WTC11 (cell line): ENCODE data around the gene MAST4. TPM values are rescaled to one million over a fixed set of nuclear protein-coding genes. Genes with fewer than 3 reads are reported as not detected.

Source experiments
- ATAC-seq: fragments of 200-7000 bp; cut with Tn5 transposase; 2 replicates; pipeline ENCODE4 v1.10.0; 2021; ENCODE audit warnings: mild to moderate bottlenecking, moderate library complexity
- CTCF ChIA-PET: fragments of 300-600 bp; sonication (Branson Sonifier 250); formaldehyde crosslinking; loops from one replicate; lab custom pipeline; 2021; ENCODE audit warnings: antibody characterized with exemption; lab: Charles Lee
- POLR2A ChIA-PET: fragments of 350-600 bp; sonication (Branson Sonifier 250); formaldehyde crosslinking; loops from one replicate; lab custom pipeline; 2021; ENCODE audit warnings: antibody characterized with exemption; lab: Charles Lee
- DNase-seq: peaks from one replicate; pipeline ENCODE4 v3.0.0; 2021; ENCODE audit warnings: low spot score
- H3K27ac Mint-ChIP-seq: 2 replicates; pipeline ENCODE4 v1.8.0; 2021; ENCODE audit warnings: mixed read lengths
- H3K27me3 Mint-ChIP-seq: 2 replicates; pipeline ENCODE4 v1.8.0; 2021; ENCODE audit warnings: low read depth, mild to moderate bottlenecking, moderate library complexity, mixed read lengths
- H3K36me3 Mint-ChIP-seq: 2 replicates; pipeline ENCODE4 v1.8.0; 2021; ENCODE audit warnings: mixed read lengths
- H3K4me1 Mint-ChIP-seq: 2 replicates; pipeline ENCODE4 v1.8.0; 2022; ENCODE audit warnings: mixed read lengths
- H3K4me3 Mint-ChIP-seq: 2 replicates; pipeline ENCODE4 v1.8.0; 2021; ENCODE audit warnings: mild to moderate bottlenecking, moderate library complexity, mixed read lengths
- H3K9me3 Mint-ChIP-seq: 2 replicates; pipeline ENCODE4 v1.8.0; 2021; ENCODE audit warnings: mixed read lengths
- ATF1 ChIP-seq: sonication (generic); formaldehyde crosslinking; IDR thresholded peaks from 2 replicates; pipeline ENCODE4 v1.8.1; 2023; ENCODE audit warnings: mild to moderate bottlenecking, moderate library complexity, missing genetic modification reagents
- CBFB ChIP-seq: sonication (generic); formaldehyde crosslinking; IDR thresholded peaks from 2 replicates; pipeline ENCODE4 v1.8.1; 2022; ENCODE audit warnings: mild to moderate bottlenecking, low read depth, missing genetic modification reagents
- ELF4 ChIP-seq: sonication (generic); formaldehyde crosslinking; IDR thresholded peaks from 2 replicates; pipeline ENCODE4 v1.8.1; 2022; ENCODE audit warnings: low read depth, mild to moderate bottlenecking, moderate library complexity, missing genetic modification reagents
- GRHL2 ChIP-seq: fragments of 250-450 bp; sonication (Bioruptor Pico); IDR thresholded peaks from 2 replicates; pipeline ENCODE4 v1.8.0; 2022; ENCODE audit warnings: mild to moderate bottlenecking, moderate library complexity; ENCODE audit not compliant: insufficient replicate concordance, severe bottlenecking
- JAZF1 ChIP-seq: fragments of 250-450 bp; sonication (Bioruptor Pico); IDR thresholded peaks from 2 replicates; pipeline ENCODE4 v1.9.0; 2021; ENCODE audit warnings: moderate library complexity, mild to moderate bottlenecking, inconsistent platforms
- OVOL2 ChIP-seq: fragments of 250-450 bp; sonication (Bioruptor Pico); IDR thresholded peaks from 2 replicates; pipeline ENCODE4 v1.9.0; 2021; ENCODE audit warnings: mild to moderate bottlenecking, borderline replicate concordance
- ZNF263 ChIP-seq: sonication (generic); formaldehyde crosslinking; IDR thresholded peaks from 2 replicates; pipeline ENCODE4 v1.8.1; 2022; ENCODE audit warnings: low read depth, mild to moderate bottlenecking, moderate library complexity, missing genetic modification reagents
- ZNF317 ChIP-seq: sonication (generic); formaldehyde crosslinking; IDR thresholded peaks from 2 replicates; pipeline ENCODE4 v1.8.1; 2023; ENCODE audit warnings: low read depth, mild to moderate bottlenecking, moderate library complexity, missing genetic modification reagents, borderline replicate concordance
- total RNA-seq: library from RNA; stranded (reverse); gene quantifications from 3 replicates; pipeline ENCODE4 v1.2.3, GENCODE V29; 2021
- TF ChIP-seq, protein P1 (sequence below): sonication (generic); formaldehyde crosslinking; IDR thresholded peaks from 2 replicates; pipeline ENCODE4 v1.8.1; 2022; ENCODE audit warnings: mild to moderate bottlenecking, missing genetic modification reagents, moderate library complexity, borderline replicate concordance
- TF ChIP-seq, protein P2 (sequence below): sonication (generic); formaldehyde crosslinking; IDR thresholded peaks from 2 replicates; pipeline ENCODE4 v1.8.0; 2022; ENCODE audit warnings: mild to moderate bottlenecking, missing genetic modification reagents
- TF ChIP-seq, protein P3 (sequence below): sonication (generic); formaldehyde crosslinking; IDR thresholded peaks from 2 replicates; pipeline ENCODE4 v1.8.1; 2022; ENCODE audit warnings: missing genetic modification reagents, borderline replicate concordance
- TF ChIP-seq, protein P4 (sequence below): sonication (generic); formaldehyde crosslinking; IDR thresholded peaks from 2 replicates; pipeline ENCODE4 v1.8.0; 2022; ENCODE audit warnings: missing genetic modification reagents
- TF ChIP-seq, protein P5 (sequence below): fragments of 250-450 bp; sonication (Bioruptor Pico); IDR thresholded peaks from 2 replicates; pipeline ENCODE4 v1.9.0; 2021; ENCODE audit warnings: moderate library complexity, mild to moderate bottlenecking, inconsistent platforms, borderline replicate concordance

MAST4 gene
- total RNA-seq, 1 experiment from 2014 or later: 8.0 TPM

DNA sequence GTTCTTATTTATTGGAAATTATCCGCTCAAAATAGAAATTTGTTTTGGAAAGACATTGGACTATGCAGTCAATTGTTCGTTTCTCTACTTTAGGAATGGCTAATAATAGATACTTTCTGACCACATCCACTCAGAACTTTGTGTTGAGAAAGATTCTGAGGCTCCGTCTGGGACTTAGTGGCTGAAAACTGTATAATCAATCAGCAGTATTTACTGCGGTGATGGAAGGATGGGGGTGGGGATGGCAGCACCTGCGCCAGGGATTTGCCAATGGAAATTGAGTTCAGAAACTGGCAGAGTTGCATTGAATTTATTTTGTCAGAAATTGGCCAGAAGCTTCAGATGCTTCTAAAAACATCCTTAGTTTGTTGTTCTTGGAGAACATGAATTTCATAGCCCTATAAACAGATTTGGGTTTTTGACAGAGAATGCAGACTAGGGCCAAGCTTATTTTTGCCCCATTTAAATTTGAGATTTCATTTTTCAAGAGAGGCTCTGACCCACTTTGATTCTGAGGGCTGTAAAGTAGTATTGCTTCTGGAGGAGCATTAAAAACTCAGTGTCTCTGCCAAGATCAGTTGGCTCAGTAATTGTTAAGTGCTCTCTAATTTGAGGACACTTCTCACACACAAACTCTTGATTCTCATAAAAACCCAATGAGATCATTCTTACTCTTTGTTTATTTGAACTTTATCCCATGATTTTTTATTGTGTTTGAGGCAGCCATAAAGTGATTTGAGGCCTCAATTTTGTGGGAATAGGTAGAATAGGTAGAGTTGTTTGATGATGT, 385.3 kb downstream of the MAST4 start:
- ATAC-seq: no peak
- CTCF ChIA-PET: interaction anchor here (1.3 kb wide), 1 partner anchor 675 kb away, joined by 3 read pairs; no protein-coding TSS in a partner anchor
- no peaks in the 10 kb centered on the region for H3K9me3 Mint-ChIP-seq
- peaks cover 34% of the 10 kb centered on the region for H3K4me1 Mint-ChIP-seq
- no peak overlapping the region for H3K27ac Mint-ChIP-seq
- no peaks in the 10 kb centered on the region for H3K36me3 Mint-ChIP-seq
- TF ChIP-seq, protein P1, sequence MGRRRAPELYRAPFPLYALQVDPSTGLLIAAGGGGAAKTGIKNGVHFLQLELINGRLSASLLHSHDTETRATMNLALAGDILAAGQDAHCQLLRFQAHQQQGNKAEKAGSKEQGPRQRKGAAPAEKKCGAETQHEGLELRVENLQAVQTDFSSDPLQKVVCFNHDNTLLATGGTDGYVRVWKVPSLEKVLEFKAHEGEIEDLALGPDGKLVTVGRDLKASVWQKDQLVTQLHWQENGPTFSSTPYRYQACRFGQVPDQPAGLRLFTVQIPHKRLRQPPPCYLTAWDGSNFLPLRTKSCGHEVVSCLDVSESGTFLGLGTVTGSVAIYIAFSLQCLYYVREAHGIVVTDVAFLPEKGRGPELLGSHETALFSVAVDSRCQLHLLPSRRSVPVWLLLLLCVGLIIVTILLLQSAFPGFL: no peak
- TF ChIP-seq JAZF1 (no peak), GRHL2 (no peak), CBFB (CRISPR knock-in tag) (no peak), ZNF317 (CRISPR knock-in tag) (no peak), ATF1 (no peak), ELF4 (CRISPR knock-in tag) (no peak)
- TF ChIP-seq, protein P2, sequence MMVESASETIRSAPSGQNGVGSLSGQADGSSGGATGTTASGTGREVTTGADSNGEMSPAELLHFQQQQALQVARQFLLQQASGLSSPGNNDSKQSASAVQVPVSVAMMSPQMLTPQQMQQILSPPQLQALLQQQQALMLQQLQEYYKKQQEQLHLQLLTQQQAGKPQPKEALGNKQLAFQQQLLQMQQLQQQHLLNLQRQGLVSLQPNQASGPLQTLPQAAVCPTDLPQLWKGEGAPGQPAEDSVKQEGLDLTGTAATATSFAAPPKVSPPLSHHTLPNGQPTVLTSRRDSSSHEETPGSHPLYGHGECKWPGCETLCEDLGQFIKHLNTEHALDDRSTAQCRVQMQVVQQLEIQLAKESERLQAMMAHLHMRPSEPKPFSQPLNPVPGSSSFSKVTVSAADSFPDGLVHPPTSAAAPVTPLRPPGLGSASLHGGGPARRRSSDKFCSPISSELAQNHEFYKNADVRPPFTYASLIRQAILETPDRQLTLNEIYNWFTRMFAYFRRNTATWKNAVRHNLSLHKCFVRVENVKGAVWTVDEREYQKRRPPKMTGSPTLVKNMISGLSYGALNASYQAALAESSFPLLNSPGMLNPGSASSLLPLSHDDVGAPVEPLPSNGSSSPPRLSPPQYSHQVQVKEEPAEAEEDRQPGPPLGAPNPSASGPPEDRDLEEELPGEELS (CRISPR knock-in tag): no peak
- TF ChIP-seq, protein P3, sequence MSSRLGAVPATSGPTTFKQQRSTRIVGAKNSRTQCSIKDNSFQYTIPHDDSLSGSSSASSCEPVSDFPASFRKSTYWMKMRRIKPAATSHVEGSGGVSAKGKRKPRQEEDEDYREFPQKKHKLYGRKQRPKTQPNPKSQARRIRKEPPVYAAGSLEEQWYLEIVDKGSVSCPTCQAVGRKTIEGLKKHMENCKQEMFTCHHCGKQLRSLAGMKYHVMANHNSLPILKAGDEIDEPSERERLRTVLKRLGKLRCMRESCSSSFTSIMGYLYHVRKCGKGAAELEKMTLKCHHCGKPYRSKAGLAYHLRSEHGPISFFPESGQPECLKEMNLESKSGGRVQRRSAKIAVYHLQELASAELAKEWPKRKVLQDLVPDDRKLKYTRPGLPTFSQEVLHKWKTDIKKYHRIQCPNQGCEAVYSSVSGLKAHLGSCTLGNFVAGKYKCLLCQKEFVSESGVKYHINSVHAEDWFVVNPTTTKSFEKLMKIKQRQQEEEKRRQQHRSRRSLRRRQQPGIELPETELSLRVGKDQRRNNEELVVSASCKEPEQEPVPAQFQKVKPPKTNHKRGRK: no peak
- TF ChIP-seq, protein P4, sequence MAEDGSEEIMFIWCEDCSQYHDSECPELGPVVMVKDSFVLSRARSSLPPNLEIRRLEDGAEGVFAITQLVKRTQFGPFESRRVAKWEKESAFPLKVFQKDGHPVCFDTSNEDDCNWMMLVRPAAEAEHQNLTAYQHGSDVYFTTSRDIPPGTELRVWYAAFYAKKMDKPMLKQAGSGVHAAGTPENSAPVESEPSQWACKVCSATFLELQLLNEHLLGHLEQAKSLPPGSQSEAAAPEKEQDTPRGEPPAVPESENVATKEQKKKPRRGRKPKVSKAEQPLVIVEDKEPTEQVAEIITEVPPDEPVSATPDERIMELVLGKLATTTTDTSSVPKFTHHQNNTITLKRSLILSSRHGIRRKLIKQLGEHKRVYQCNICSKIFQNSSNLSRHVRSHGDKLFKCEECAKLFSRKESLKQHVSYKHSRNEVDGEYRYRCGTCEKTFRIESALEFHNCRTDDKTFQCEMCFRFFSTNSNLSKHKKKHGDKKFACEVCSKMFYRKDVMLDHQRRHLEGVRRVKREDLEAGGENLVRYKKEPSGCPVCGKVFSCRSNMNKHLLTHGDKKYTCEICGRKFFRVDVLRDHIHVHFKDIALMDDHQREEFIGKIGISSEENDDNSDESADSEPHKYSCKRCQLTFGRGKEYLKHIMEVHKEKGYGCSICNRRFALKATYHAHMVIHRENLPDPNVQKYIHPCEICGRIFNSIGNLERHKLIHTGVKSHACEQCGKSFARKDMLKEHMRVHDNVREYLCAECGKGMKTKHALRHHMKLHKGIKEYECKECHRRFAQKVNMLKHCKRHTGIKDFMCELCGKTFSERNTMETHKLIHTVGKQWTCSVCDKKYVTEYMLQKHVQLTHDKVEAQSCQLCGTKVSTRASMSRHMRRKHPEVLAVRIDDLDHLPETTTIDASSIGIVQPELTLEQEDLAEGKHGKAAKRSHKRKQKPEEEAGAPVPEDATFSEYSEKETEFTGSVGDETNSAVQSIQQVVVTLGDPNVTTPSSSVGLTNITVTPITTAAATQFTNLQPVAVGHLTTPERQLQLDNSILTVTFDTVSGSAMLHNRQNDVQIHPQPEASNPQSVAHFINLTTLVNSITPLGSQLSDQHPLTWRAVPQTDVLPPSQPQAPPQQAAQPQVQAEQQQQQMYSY (CRISPR knock-in tag): no peak
- no peak for DNase-seq
- peaks cover 2% of the 10 kb centered on the region; the same call in 1 of the 2 replicates for H3K27me3 Mint-ChIP-seq
- no peak overlapping the region for H3K4me3 Mint-ChIP-seq
- POLR2A ChIA-PET: no interaction called here

DNA sequence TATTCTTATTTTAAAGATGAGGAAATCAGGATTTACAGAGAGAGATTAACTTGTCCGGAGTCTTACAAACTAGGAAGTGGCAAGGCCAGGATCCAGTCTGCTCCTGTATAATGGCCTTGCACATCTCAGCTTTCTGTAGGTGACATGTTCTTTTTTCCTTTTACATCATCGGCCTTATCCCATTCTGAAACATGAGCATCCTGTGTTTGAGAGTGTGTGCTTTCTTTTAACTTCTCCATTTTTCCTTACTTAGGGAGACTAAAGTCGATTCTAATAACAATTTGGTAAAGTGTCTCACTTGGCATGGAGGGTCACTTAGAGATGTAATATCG, 385.8 kb downstream of the MAST4 start:
- TF ChIP-seq, protein P5, sequence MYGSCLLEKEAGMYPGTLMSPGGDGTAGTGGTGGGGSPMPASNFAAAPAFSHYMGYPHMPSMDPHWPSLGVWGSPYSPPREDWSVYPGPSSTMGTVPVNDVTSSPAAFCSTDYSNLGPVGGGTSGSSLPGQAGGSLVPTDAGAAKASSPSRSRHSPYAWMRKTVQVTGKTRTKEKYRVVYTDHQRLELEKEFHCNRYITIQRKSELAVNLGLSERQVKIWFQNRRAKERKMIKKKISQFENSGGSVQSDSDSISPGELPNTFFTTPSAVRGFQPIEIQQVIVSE (CRISPR knock-in tag): no peak
- TF ChIP-seq ZNF263 (CRISPR knock-in tag): no peak
- TF ChIP-seq OVOL2: no peak
- Mint-ChIP-seq H3K4me1 (peaks cover 34% of the 10 kb centered on the region), H3K27ac (no peak overlapping the region), H3K4me3 (no peak overlapping the region), H3K9me3 (no peaks in the 10 kb centered on the region), H3K27me3 (peaks cover 2% of the 10 kb centered on the region; the same call in 1 of the 2 replicates), H3K36me3 (no peaks in the 10 kb centered on the region)
- CTCF ChIA-PET: interaction anchor here (1.2 to 1.8 kb wide), 2 partner anchors 168 to 227 kb away, joined by 4 to 8 read pairs; no protein-coding TSS in a partner anchor
- ATAC-seq (no peak), DNase-seq (no peak)
- POLR2A ChIA-PET: no interaction called here
